ENCODE data around the gene NR3C1. TPM values are rescaled to one million over a fixed set of nuclear protein-coding genes. Genes with fewer than 3 reads are reported as not detected.

NR3C1 gene
- total RNA-seq, 1 donor from 2014 or later = 101 TPM

GRCh38 chr5:143364061-143364460 is 39.4 kb downstream of the NR3C1 start:
- Histone ChIP-seq H3K27me3 (no peaks in the 10 kb centered on the region), H3K36me3 (no peaks in the 10 kb centered on the region), H3K27ac (no peak overlapping the region), H3K9me3 (no peaks in the 10 kb centered on the region), H3K4me1 (peaks cover 30% of the 10 kb centered on the region), H3K4me3 (no peak overlapping the region)
- no peak for ATAC-seq
- TF ChIP-seq CTCF (IDR thresholded peaks at IDR 0.05) = no peak
- no peak for DNase-seq
- intact Hi-C loops (cut with DNase I) = no loop called here

GRCh38 chr5:143362664-143363227 is 40.7 kb downstream of the NR3C1 start:
- ATAC-seq (no peak), DNase-seq (no peak)
- TF ChIP-seq CTCF (IDR thresholded peaks at IDR 0.05) = no peak
- Histone ChIP-seq H3K36me3 (no peaks in the 10 kb centered on the region), H3K4me3 (no peak overlapping the region), H3K9me3 (no peaks in the 10 kb centered on the region), H3K4me1 (peaks cover 31% of the 10 kb centered on the region), H3K27me3 (no peaks in the 10 kb centered on the region), H3K27ac (no peak overlapping the region)
- intact Hi-C loops (cut with DNase I) = no loop called here

GRCh38 chr5:143361438-143361837 is 42.0 kb downstream of the NR3C1 start:
- Histone ChIP-seq H3K4me3 (no peak overlapping the region), H3K27ac (no peak overlapping the region), H3K9me3 (no peaks in the 10 kb centered on the region), H3K4me1 (peaks cover 41% of the 10 kb centered on the region), H3K27me3 (no peaks in the 10 kb centered on the region), H3K36me3 (no peaks in the 10 kb centered on the region)
- no peak for DNase-seq
- no peak for ATAC-seq
- intact Hi-C loops (cut with DNase I) = no loop called here
- TF ChIP-seq CTCF (IDR thresholded peaks at IDR 0.05) = no peak

GRCh38 chr5:143360755-143361154 is 42.7 kb downstream of the NR3C1 start:
- no peak overlapping the region for H3K27ac ChIP-seq
- DNase-seq (no peak), ATAC-seq (no peak)
- H3K36me3 ChIP-seq = no peaks in the 10 kb centered on the region
- intact Hi-C loops (cut with DNase I) = no loop called here
- H3K9me3 ChIP-seq = no peaks in the 10 kb centered on the region
- H3K4me1 ChIP-seq = peaks cover 48% of the 10 kb centered on the region
- no peaks in the 10 kb centered on the region for H3K27me3 ChIP-seq
- no peak overlapping the region for H3K4me3 ChIP-seq
- TF ChIP-seq CTCF (IDR thresholded peaks at IDR 0.05) = no peak

GRCh38 chr5:143359869-143360268 is 43.6 kb downstream of the NR3C1 start:
- Histone ChIP-seq H3K27me3 (no peaks in the 10 kb centered on the region), H3K4me1 (peaks cover 56% of the 10 kb centered on the region), H3K36me3 (no peaks in the 10 kb centered on the region), H3K27ac (no peak overlapping the region), H3K9me3 (no peaks in the 10 kb centered on the region), H3K4me3 (no peak overlapping the region)
- intact Hi-C loops (cut with DNase I) = no loop called here
- no peak for ATAC-seq
- TF ChIP-seq CTCF (IDR thresholded peaks at IDR 0.05) = no peak
- no peak for DNase-seq
